CD1c-positive myeloid dendritic cell (primary cell): ENCODE measurements around the gene ARHGEF37.

Experiments
- DNase-seq: peaks from one replicate; pipeline ENCODE4 v3.0.0-alpha.2; 2016; ENCODE audit errors: extremely low spot score

Gene ARHGEF37

GRCh38 chr5:149629421-149629820 is 48.1 kb downstream of the ARHGEF37 start:
- no peak for DNase-seq

- DNase-seq = no peak
Measured at GRCh38 chr5:149630337-149630736, 49.0 kb downstream of the ARHGEF37 start.

GRCh38 chr5:149631506-149631905 is 50.2 kb downstream of the ARHGEF37 start:
- no peak for DNase-seq

- peak; percentile 42 for DNase-seq
Measured at GRCh38 chr5:149632311-149633251, 51.3 kb downstream of the ARHGEF37 start.

GRCh38 chr5:149633476-149634350 is 52.4 kb downstream of the ARHGEF37 start:
- no peak for DNase-seq

- no peak for DNase-seq
Measured at GRCh38 chr5:149635394-149635793, 54.1 kb downstream of the ARHGEF37 start.

- no peak for DNase-seq
Measured at GRCh38 chr5:149636191-149636860, 55.0 kb downstream of the ARHGEF37 start.

GRCh38 chr5:149636861-149637246 is 55.6 kb downstream of the ARHGEF37 start:
- DNase-seq = peak; percentile 66

- DNase-seq = no peak
Measured at GRCh38 chr5:149638136-149638535, 56.8 kb downstream of the ARHGEF37 start.

GRCh38 chr5:149638546-149639241 is 57.4 kb downstream of the ARHGEF37 start:
- no peak for DNase-seq

GRCh38 chr5:149639737-149640136 is 58.4 kb downstream of the ARHGEF37 start:
- DNase-seq = no peak

- DNase-seq = no peak
Measured at GRCh38 chr5:149640350-149640999, 59.2 kb downstream of the ARHGEF37 start.

GRCh38 chr5:149641000-149641576 is 59.8 kb downstream of the ARHGEF37 start:
- DNase-seq = no peak

- DNase-seq = no peak
Measured at GRCh38 chr5:149641600-149641999, 60.3 kb downstream of the ARHGEF37 start.

GRCh38 chr5:149643781-149644180 is 62.5 kb downstream of the ARHGEF37 start:
- no peak for DNase-seq

GRCh38 chr5:149644629-149645028 is 63.3 kb downstream of the ARHGEF37 start:
- no peak for DNase-seq

- DNase-seq = no peak
Measured at GRCh38 chr5:149645236-149645635, 63.9 kb downstream of the ARHGEF37 start.

- no peak for DNase-seq
Measured at GRCh38 chr5:149645725-149646124, 64.4 kb downstream of the ARHGEF37 start.

- DNase-seq = no peak
Measured at GRCh38 chr5:149646564-149646963, 65.3 kb downstream of the ARHGEF37 start.

- no peak for DNase-seq
Measured at GRCh38 chr5:149647334-149647733, 66.0 kb downstream of the ARHGEF37 start.
